ENCODE results near the gene CTNNBL1. TPM values are rescaled to one million over a fixed set of nuclear protein-coding genes. Genes with fewer than 3 reads are reported as not detected.
A peak's percentile ranks its signal among the peaks of the same experiment; 100 is the strongest.

Gene CTNNBL1
- total and polyA plus RNA-seq, 7 donors, result 26.7 to 44.0 (median 37.9) TPM

DNA sequence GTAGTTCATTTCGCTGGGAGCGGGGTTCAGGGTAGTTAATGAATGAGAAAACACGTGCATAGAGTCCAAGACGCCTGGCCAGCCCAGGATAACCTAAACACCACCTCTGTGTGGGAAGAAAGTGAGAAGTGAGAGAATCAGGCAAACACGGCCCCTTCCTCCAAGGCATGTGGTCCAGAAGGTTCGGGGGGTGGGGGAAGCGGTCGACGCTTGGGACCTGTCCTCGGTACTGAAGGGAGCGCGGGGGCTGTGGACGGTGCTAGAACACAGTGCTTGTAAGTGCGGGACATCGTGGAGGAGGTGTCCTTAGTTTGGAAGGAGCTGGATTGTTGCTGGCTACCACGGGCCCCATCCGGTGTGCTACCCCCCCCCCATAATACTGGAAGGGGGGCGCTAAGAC lies 207.4 kb downstream of the CTNNBL1 start:
- H3K9me3 ChIP-seq, result no peaks in the 10 kb centered on the region
- no peak for ATAC-seq
- peaks cover 6% of the 10 kb centered on the region for H3K4me1 ChIP-seq
- H3K36me3 ChIP-seq (ENCODE audit: insufficient read depth in 1 of 2, low read depth in 1 of 2), result no peaks in the 10 kb centered on the region
- intact Hi-C loops (cut with DNase I), result loop anchor here in 1 of 2 donors (5.0 to 10.0 kb wide), 3 partner anchors 91 to 336 kb away; no protein-coding TSS in a partner anchor
- TF ChIP-seq, protein P1, sequence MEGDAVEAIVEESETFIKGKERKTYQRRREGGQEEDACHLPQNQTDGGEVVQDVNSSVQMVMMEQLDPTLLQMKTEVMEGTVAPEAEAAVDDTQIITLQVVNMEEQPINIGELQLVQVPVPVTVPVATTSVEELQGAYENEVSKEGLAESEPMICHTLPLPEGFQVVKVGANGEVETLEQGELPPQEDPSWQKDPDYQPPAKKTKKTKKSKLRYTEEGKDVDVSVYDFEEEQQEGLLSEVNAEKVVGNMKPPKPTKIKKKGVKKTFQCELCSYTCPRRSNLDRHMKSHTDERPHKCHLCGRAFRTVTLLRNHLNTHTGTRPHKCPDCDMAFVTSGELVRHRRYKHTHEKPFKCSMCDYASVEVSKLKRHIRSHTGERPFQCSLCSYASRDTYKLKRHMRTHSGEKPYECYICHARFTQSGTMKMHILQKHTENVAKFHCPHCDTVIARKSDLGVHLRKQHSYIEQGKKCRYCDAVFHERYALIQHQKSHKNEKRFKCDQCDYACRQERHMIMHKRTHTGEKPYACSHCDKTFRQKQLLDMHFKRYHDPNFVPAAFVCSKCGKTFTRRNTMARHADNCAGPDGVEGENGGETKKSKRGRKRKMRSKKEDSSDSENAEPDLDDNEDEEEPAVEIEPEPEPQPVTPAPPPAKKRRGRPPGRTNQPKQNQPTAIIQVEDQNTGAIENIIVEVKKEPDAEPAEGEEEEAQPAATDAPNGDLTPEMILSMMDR (IDR thresholded peaks at IDR 0.05), result no peak
- H3K27me3 ChIP-seq (ENCODE audit: insufficient read depth in 3 of 3, low read length in 2 of 3), result peaks cover 0 to 51% (median 26%) of the 10 kb centered on the region in 3 donors
- DNase-seq, result no peak
- WGBS, 3 donors, result 17 to 18% (median 17%) methylated on average over 17 to 18 of the region's 18 CpGs
- H3K4me3 ChIP-seq, result no peak overlapping the region
- no peak overlapping the region for H3K27ac ChIP-seq

DNA sequence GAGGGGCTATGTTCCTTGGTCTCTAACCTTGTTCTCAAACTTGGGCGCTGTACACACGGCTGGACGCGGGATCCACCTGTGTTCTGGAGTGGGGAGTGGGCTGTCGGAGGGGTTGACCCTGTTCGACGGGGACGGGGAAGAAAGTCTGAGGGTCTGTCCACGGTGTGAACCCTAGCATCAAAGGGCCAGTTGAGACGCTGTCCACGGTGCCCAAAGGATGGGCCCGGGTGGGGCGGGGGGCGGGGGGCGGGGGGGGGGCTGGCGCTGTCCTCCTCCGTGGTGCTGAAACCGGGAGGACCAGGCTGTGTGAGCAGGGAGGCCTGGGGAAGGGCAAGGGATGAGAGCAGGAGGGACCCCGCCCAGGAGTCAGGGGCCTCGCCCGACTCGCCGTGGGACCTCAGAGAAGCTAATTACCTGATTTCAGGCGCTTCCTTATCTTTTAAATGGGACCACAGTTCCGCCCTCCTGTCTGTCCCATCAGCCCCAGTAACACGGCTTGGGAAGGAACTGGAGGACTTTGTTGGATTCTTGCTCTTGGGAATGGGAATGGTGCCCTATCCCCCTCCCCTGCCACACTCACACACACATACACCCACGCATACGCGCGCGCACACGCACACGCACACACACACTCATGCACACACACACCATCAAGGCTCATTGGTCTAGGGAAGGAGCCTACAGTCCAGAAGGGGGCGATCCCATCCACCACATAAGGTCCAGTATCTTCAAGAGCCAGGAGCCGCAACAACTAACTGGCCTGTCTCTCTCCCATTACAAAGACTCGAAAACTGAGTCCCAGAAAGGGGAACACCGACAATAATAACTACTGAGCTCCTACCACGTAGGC lies 208.0 kb downstream of the CTNNBL1 start:
- Histone ChIP-seq H3K36me3 (ENCODE audit: insufficient read depth in 1 of 2, low read depth in 1 of 2) (no peaks in the 10 kb centered on the region), H3K4me3 (peak overlapping the region; percentile 62), H3K27me3 (ENCODE audit: insufficient read depth in 3 of 3, low read length in 2 of 3) (peaks cover 0 to 57% (median 31%) of the 10 kb centered on the region in 3 donors), H3K27ac (no peak overlapping the region), H3K4me1 (peaks cover 6% of the 10 kb centered on the region), H3K9me3 (no peaks in the 10 kb centered on the region)
- intact Hi-C loops (cut with DNase I), result loop anchor here (1.0 to 10.0 kb wide), 4 partner anchors 90 to 337 kb away; no protein-coding TSS in a partner anchor
- 11 to 14% (median 11%) methylated on average over 32 to 38 of the region's 38 CpGs for WGBS, 3 donors
- TF ChIP-seq, protein P1 (IDR thresholded peaks at IDR 0.05), result peak; percentile 34
- ATAC-seq, result peak; percentile 42 to 77 (median 64)
- no peak for DNase-seq

DNA sequence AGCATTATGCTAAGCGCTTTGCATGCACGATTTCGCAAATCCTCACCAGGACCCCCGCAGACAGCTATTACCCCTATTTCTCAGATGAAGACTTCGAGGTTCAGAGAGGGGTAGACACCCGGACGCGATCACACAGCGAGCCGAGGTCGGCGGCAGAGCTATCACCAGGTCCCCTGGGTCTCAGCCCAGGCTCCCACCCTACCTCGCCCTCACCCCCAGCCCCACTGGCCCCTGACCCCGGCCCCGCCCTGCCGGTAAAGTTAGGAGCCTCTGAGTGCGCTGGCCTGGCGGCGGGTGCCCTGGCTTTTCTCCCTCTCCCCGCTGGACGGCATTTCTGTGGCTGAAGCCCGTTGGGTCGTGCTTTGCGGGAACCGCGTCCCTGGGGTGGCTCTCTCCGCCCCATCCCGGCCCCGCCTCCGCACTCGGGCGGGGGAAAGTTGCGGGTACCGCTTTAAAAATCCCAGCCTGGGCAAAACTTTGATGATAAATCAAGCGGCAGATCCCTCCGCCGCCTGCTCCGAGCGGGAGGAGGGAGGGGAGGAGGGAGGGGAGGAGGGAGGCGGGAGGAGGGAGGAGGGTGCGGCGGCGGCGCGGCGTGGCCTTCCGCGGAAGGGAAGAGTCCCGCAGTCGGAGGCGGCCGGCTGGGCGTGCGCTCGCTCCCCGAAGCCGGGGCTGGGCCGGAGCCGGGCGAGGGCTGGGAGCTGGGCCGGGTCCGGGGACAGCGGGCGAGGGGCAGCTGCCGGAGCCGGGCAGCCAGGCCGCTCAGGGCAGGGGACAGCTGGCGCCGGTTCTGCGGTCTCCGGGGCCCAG lies 208.9 kb downstream of the CTNNBL1 start, which contains the start of gene VSTM2L:
TSS of gene VSTM2L (plus strand) at position 624 of the 810 bp plus-strand sequence. CDS start 224 bp downstream, outside the sequence.
- intact Hi-C loops (cut with DNase I), result loop anchor here (1.0 to 10.0 kb wide), 4 partner anchors 90 to 338 kb away; no protein-coding TSS in a partner anchor
- peaks cover 6% of the 10 kb centered on the region for H3K4me1 ChIP-seq
- peak within 1 kb of the TSS; percentile 62 for H3K4me3 ChIP-seq
- H3K36me3 ChIP-seq (ENCODE audit: insufficient read depth in 1 of 2, low read depth in 1 of 2), result no peaks in the 10 kb centered on the region
- peaks cover 0 to 57% (median 31%) of the 10 kb centered on the region in 3 donors for H3K27me3 ChIP-seq (ENCODE audit: insufficient read depth in 3 of 3, low read length in 2 of 3)
- ATAC-seq (peak in 2 of 4 donors; percentile 8 to 17), DNase-seq (no peak)
- TF ChIP-seq, protein P1 (IDR thresholded peaks at IDR 0.05), result no peak
- no peak within 1 kb of the TSS for H3K27ac ChIP-seq
- 5 to 6% (median 6%) methylated on average over 45 to 67 of the region's 71 CpGs for WGBS, 3 donors
- H3K9me3 ChIP-seq, result no peaks in the 10 kb centered on the region

DNA sequence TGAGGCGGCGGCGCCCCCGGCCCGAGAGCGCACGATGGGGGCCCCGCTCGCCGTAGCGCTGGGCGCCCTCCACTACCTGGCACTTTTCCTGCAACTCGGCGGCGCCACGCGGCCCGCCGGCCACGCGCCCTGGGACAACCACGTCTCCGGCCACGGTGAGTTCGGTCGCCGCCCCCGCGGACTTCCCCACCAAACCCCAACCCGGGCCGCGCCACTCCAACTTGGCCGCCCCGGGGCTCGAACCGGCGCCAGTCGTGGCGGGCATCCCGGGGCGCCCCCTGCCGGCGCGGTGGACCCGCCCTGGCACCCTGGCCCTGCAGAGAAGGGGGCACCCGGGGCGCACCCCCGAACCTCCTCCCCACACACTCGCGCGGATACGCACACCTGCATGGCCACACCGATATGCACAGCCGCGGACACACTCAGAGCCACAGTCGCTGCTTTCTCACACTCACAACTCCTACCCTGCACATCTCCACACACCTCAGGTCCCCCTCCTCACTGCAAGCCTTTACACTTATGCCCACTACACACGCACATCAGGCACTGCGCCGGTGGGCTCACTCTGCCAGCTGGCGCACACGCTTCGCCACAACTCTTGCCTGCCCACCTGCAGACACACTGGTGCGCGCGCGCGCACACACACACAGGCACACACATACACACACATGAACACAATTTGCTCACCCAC lies 209.6 kb downstream of the CTNNBL1 start:
- TF ChIP-seq, protein P1 (IDR thresholded peaks at IDR 0.05), result peak; percentile 17
- intact Hi-C loops (cut with DNase I), result loop anchor here in 1 of 2 donors (5.0 to 10.0 kb wide), 3 partner anchors 89 to 339 kb away; no protein-coding TSS in a partner anchor
- H3K27ac ChIP-seq, result no peak overlapping the region
- H3K27me3 ChIP-seq (ENCODE audit: insufficient read depth in 3 of 3, low read length in 2 of 3), result peaks cover 0 to 57% (median 28%) of the 10 kb centered on the region in 3 donors
- H3K4me1 ChIP-seq, result peaks cover 6% of the 10 kb centered on the region
- DNase-seq (no peak), ATAC-seq (no peak)
- 24 to 44% (median 34%) methylated on average over 36 to 67 of the region's 67 CpGs for WGBS, 3 donors
- H3K9me3 ChIP-seq, result no peaks in the 10 kb centered on the region
- no peaks in the 10 kb centered on the region for H3K36me3 ChIP-seq (ENCODE audit: insufficient read depth in 1 of 2, low read depth in 1 of 2)
- H3K4me3 ChIP-seq, result peak overlapping the region; percentile 62
